ENCODE results near the gene RASGEF1B.

RASGEF1B gene

GRCh38 chr4:81465406-81466340, 6.0 kb downstream of the RASGEF1B start:
- DNase-seq = peak; percentile 85

- no peak for DNase-seq
Observed at GRCh38 chr4:81460834-81461233, 10.9 kb downstream of the RASGEF1B start.

GRCh38 chr4:81460191-81460701, 11.5 kb downstream of the RASGEF1B start:
- no peak for DNase-seq

- DNase-seq = no peak
Observed at GRCh38 chr4:81459228-81459627, 12.5 kb downstream of the RASGEF1B start.

- no peak for DNase-seq
Observed at GRCh38 chr4:81457921-81458520, 13.7 kb downstream of the RASGEF1B start.

GRCh38 chr4:81457345-81457744, 14.4 kb downstream of the RASGEF1B start:
- DNase-seq = no peak

- DNase-seq = no peak
Observed at GRCh38 chr4:81455897-81456296, 15.8 kb downstream of the RASGEF1B start.

GRCh38 chr4:81454948-81455347, 16.8 kb downstream of the RASGEF1B start:
- no peak for DNase-seq

- DNase-seq = peak; percentile 26
Observed at GRCh38 chr4:81454499-81454898, 17.2 kb downstream of the RASGEF1B start.

- DNase-seq = no peak
Observed at GRCh38 chr4:81453024-81453423, 18.7 kb downstream of the RASGEF1B start.

GRCh38 chr4:81452452-81453006, 19.2 kb downstream of the RASGEF1B start:
- DNase-seq = peak; percentile 97

- no peak for DNase-seq
Observed at GRCh38 chr4:81449015-81449414, 22.7 kb downstream of the RASGEF1B start.

GRCh38 chr4:81447566-81448229, 24.0 kb downstream of the RASGEF1B start:
- no peak for DNase-seq

- DNase-seq = no peak
Observed at GRCh38 chr4:81446634-81447033, 25.1 kb downstream of the RASGEF1B start.

GRCh38 chr4:81445196-81445595, 26.5 kb downstream of the RASGEF1B start:
- no peak for DNase-seq

- no peak for DNase-seq
Observed at GRCh38 chr4:81442484-81443085, 29.1 kb downstream of the RASGEF1B start.

GRCh38 chr4:81440949-81441348, 30.8 kb downstream of the RASGEF1B start:
- DNase-seq = no peak

GRCh38 chr4:81436941-81437574, 34.6 kb downstream of the RASGEF1B start:
- no peak for DNase-seq

GRCh38 chr4:81436096-81436495, 35.6 kb downstream of the RASGEF1B start:
- DNase-seq = no peak

- no peak for DNase-seq
Observed at GRCh38 chr4:81432825-81433224, 38.9 kb downstream of the RASGEF1B start.

- no peak for DNase-seq
Observed at GRCh38 chr4:81431971-81432370, 39.7 kb downstream of the RASGEF1B start.

GRCh38 chr4:81429607-81430006, 42.1 kb downstream of the RASGEF1B start:
- no peak for DNase-seq

Data from NCI-H1436 treated with DMSO at 0.1 percent for 48 hours (cell line).